Measurements from ENCODE around the gene CALB2. TPM values are rescaled to one million over a fixed set of nuclear protein-coding genes. Genes with fewer than 3 reads are reported as not detected.

CALB2 gene
- total RNA-seq, 1 experiment from 2014 or later = 1.6 TPM

- no peak for TF ChIP-seq FOXP4 (CRISPR knock-in tag; IDR thresholded peaks at IDR 0.05)
- TF ChIP-seq MXD4 (CRISPR knock-in tag; IDR thresholded peaks at IDR 0.05; ENCODE audit: borderline replicate concordance) = no peak
- TF ChIP-seq JUN (CRISPR knock-in tag; IDR thresholded peaks at IDR 0.05) = no peak
- TF ChIP-seq JAZF1 (CRISPR knock-in tag; IDR thresholded peaks at IDR 0.05) = no peak
- TF ChIP-seq ZNF121 (CRISPR knock-in tag; IDR thresholded peaks at IDR 0.05) = no peak
- TF ChIP-seq ZNF263 (CRISPR knock-in tag; IDR thresholded peaks at IDR 0.05; ENCODE audit: low read depth) = no peak
Observed at GRCh38 chr16:71365021-71365420, 6.5 kb downstream of the CALB2 start (continued).

- Mint-ChIP-seq H3K4me3 (no peak overlapping the region), H3K27ac (no peak overlapping the region), H3K36me3 (no peaks in the 10 kb centered on the region), H3K4me1 (no peaks in the 10 kb centered on the region), H3K27me3 (ENCODE audit: low read depth) (peaks cover 4% of the 10 kb centered on the region; the same call in 1 of the 2 replicates), H3K9me3 (no peaks in the 10 kb centered on the region)
- peak; percentile 92 for DNase-seq (ENCODE audit: low spot score)
- ChIA-PET POLR2A (interaction anchor here (0.6 kb wide), 1 partner anchor 20 kb away, joined by 3 read pairs; no protein-coding TSS in a partner anchor), CTCF (interaction anchor here (0.5 to 1.7 kb wide), 31 partner anchors 8 to 566 kb away, joined by 3 to 29 read pairs (median 4); partner anchors contain the start of gene CALB2)
- peak; percentile 99 for ATAC-seq
- TF ChIP-seq ARID4B (CRISPR knock-in tag; IDR thresholded peaks at IDR 0.05; ENCODE audit: borderline replicate concordance) = no peak
- TF ChIP-seq ZNF317 (CRISPR knock-in tag; IDR thresholded peaks at IDR 0.05; ENCODE audit: borderline replicate concordance, low read depth) = no peak
- TF ChIP-seq CTCF (IDR thresholded peaks at IDR 0.05) = peak; percentile 80
- no peak for TF ChIP-seq GRHL2 (CRISPR knock-in tag; IDR thresholded peaks at IDR 0.05; ENCODE audit: insufficient replicate concordance, severe bottlenecking)
- no peak for TF ChIP-seq ZNF121 (CRISPR knock-in tag; IDR thresholded peaks at IDR 0.05)
Observed at GRCh38 chr16:71367241-71367976, 8.9 kb downstream of the CALB2 start.

GRCh38 chr16:71368958-71369357, 10.4 kb downstream of the CALB2 start:
- CTCF ChIA-PET = interaction anchor here (1.8 kb wide), 1 partner anchor 43 kb away, joined by 5 read pairs; no protein-coding TSS in a partner anchor
- POLR2A ChIA-PET = no interaction called here
- no peak for TF ChIP-seq AR (CRISPR knock-in tag; IDR thresholded peaks at IDR 0.05)
- TF ChIP-seq CREB1 (CRISPR knock-in tag; IDR thresholded peaks at IDR 0.05) = no peak
- TF ChIP-seq OVOL2 (CRISPR knock-in tag; IDR thresholded peaks at IDR 0.05; ENCODE audit: borderline replicate concordance) = no peak
- no peak for TF ChIP-seq TP53 (CRISPR knock-in tag; IDR thresholded peaks at IDR 0.05)
- no peak for TF ChIP-seq MYBL2 (CRISPR knock-in tag; IDR thresholded peaks at IDR 0.05)
- no peak for TF ChIP-seq SMAD3 (CRISPR knock-in tag; IDR thresholded peaks at IDR 0.05; ENCODE audit: borderline replicate concordance)
- TF ChIP-seq PREB (CRISPR knock-in tag; IDR thresholded peaks at IDR 0.05; ENCODE audit: borderline replicate concordance) = no peak
- no peak for TF ChIP-seq ZNF671 (CRISPR knock-in tag; IDR thresholded peaks at IDR 0.05)
- no peak for TF ChIP-seq ZNF219 (CRISPR knock-in tag; IDR thresholded peaks at IDR 0.05; ENCODE audit: borderline replicate concordance)

More at GRCh38 chr16:71368958-71369357, 10.4 kb downstream of the CALB2 start:
- H3K27me3 Mint-ChIP-seq (ENCODE audit: low read depth) = peaks cover 4% of the 10 kb centered on the region; the same call in 1 of the 2 replicates
- H3K36me3 Mint-ChIP-seq = no peaks in the 10 kb centered on the region
- no peak overlapping the region for H3K4me3 Mint-ChIP-seq
- no peaks in the 10 kb centered on the region for H3K4me1 Mint-ChIP-seq
- no peak for ATAC-seq
- DNase-seq (ENCODE audit: low spot score) = no peak
- no peak overlapping the region for H3K27ac Mint-ChIP-seq
- no peaks in the 10 kb centered on the region for H3K9me3 Mint-ChIP-seq

All from WTC11 (cell line).